OCI-LY7 (cell line): ENCODE results near the gene MORN1. TPM values are rescaled to one million over a fixed set of nuclear protein-coding genes. Genes with fewer than 3 reads are reported as not detected.

Source experiments
- BruUV-seq: library from RNA; stranded (reverse); fragments of 400-500 nt; replicated peaks from 2 replicates; lab custom pipeline; 2021; lab: Mats Ljungman, UMichigan
- CTCF ChIA-PET: fragments of 300-600 bp; sonication (Branson Sonifier 250); formaldehyde crosslinking; loops from one replicate; lab custom pipeline; 2022; ENCODE audit warnings: antibody characterized with exemption; ENCODE audit not compliant: unreplicated experiment; lab: Charles Lee
- POLR2A ChIA-PET: fragments of 300-600 bp; sonication (Branson Sonifier 250); formaldehyde crosslinking; loops from one replicate; lab custom pipeline; 2022; ENCODE audit warnings: antibody characterized with exemption; lab: Charles Lee
- DNase-seq: peaks from one replicate; pipeline ENCODE4 v3.0.0-alpha.2; 2015; ENCODE audit warnings: low spot score
- H2AFZ ChIP-seq: fragments of 200-600 bp; sonication (generic), shearing (Covaris generic); 2 replicates; pipeline ENCODE4 v1.6.1; 2014; ENCODE audit warnings: mild to moderate bottlenecking, antibody characterized with exemption, low read length, moderate library complexity
- H3K27ac ChIP-seq: fragments of 200-600 bp; sonication (generic); 2 replicates; pipeline ENCODE4 v1.5.1; 2014; ENCODE audit warnings: mixed run types, low read depth, mild to moderate bottlenecking, moderate library complexity, low read length, inconsistent platforms; ENCODE audit not compliant: poor library complexity, severe bottlenecking
- H3K36me3 ChIP-seq: fragments of 200-600 bp; sonication (generic); 2 replicates; pipeline ENCODE4 v1.6.1; 2014; ENCODE audit warnings: mild to moderate bottlenecking, antibody characterized with exemption, low read length, moderate library complexity, mixed read lengths; ENCODE audit not compliant: insufficient read depth
- H3K4me1 ChIP-seq: fragments of 200-600 bp; sonication (generic); 2 replicates; pipeline ENCODE4 v1.5.1; 2014; ENCODE audit warnings: mild to moderate bottlenecking, low read length; ENCODE audit not compliant: insufficient read depth, poor library complexity, severe bottlenecking
- H3K4me2 ChIP-seq: fragments of 200-600 bp; sonication (generic); 2 replicates; pipeline ENCODE4 v1.6.1; 2014; ENCODE audit warnings: mild to moderate bottlenecking, low read length
- H3K4me3 ChIP-seq: fragments of 200-600 bp; sonication (generic); 2 replicates; pipeline ENCODE4 v1.5.1; 2014; ENCODE audit warnings: mild to moderate bottlenecking, low read depth, low read length; ENCODE audit not compliant: poor library complexity, severe bottlenecking
- H3K79me2 ChIP-seq: fragments of 200-600 bp; sonication (generic); 2 replicates; pipeline ENCODE4 v1.6.1; 2016; ENCODE audit warnings: low read depth, mild to moderate bottlenecking, low read length, moderate library complexity, mixed read lengths; ENCODE audit not compliant: insufficient read depth
- H3K9me2 ChIP-seq: fragments of 200-600 bp; sonication (generic); 2 replicates; pipeline ENCODE4 v1.6.1; 2016; ENCODE audit warnings: mild to moderate bottlenecking, low read length, mixed read lengths; ENCODE audit not compliant: insufficient read depth
- H3K9me3 ChIP-seq: fragments of 200-600 bp; sonication (generic); 2 replicates; pipeline ENCODE4 v1.6.1; 2014; ENCODE audit warnings: mild to moderate bottlenecking, mixed run types, low read length, mixed read lengths
- H4K20me1 ChIP-seq: fragments of 200-600 bp; sonication (generic); 2 replicates; pipeline ENCODE4 v1.6.1; 2014; ENCODE audit warnings: mild to moderate bottlenecking, antibody characterized with exemption, low read length, moderate library complexity, mixed read lengths; ENCODE audit not compliant: insufficient read depth
- CTCF ChIP-seq: fragments of 200-600 bp; sonication (generic); conservative IDR thresholded peaks from 2 replicates; pipeline ENCODE4 v1.5.1; 2014; ENCODE audit warnings: mild to moderate bottlenecking, antibody characterized with exemption, low read length, moderate library complexity, mixed read lengths
- EZH2phosphoT487 ChIP-seq: fragments of 200-600 bp; sonication (generic); IDR thresholded peaks from 2 replicates; pipeline ENCODE4 v1.6.1; 2018; ENCODE audit warnings: low read depth, borderline replicate concordance, mild to moderate bottlenecking, mixed run types, antibody characterized with exemption, low read length, moderate library complexity, mixed read lengths
- intact Hi-C: fragments of 100-400 bp; cut with micrococcal nuclease; formaldehyde crosslinking; loops from one replicate; pipeline ENCODE4 v1.10.0; 2022; ENCODE audit not compliant: unreplicated experiment
- total RNA-seq, 2 experiments: library from RNA; depleted of rRNA in 1 of 2; stranded (reverse); fragments of >200 nt in 1 of 2; shearing (Covaris generic) in 1 of 2; gene quantifications; 2 replicates each; pipeline ENCODE4 v1.2.3, GENCODE V29; 2014 to 2022

MORN1 gene
- total RNA-seq, 2 experiments from 2014 or later = 13.1 to 29.7 TPM

DNA sequence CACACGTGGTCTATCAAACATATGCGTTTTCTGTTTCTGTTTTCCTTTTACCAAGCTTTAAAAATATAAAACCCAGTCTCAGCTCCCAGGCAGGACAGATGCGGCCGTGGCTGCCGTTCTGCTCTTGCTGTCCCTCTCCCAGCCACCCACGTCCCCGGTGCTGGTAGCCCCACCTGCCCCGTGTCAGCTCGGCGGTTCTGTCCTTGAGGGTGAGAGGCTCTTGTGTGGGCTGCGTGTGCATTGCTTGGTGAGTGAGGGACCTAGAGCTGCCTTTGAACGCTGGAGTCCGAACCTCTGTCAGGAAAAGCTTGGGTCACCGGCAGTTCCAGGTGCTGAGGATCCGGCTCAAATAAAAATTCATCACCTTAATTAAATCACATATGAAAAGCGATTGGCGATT lies 4.7 kb upstream of the MORN1 start:
- ChIA-PET POLR2A (no interaction called here), CTCF (no interaction called here)
- Histone ChIP-seq H3K4me1 (peaks cover 19% of the 10 kb centered on the region), H3K27ac (no peak overlapping the region), H3K36me3 (peaks cover 82% of the 10 kb centered on the region), H3K9me2 (no peaks in the 10 kb centered on the region), H3K9me3 (no peaks in the 10 kb centered on the region), H4K20me1 (peaks cover 5% of the 10 kb centered on the region; the same call in 1 of the 2 replicates), H3K4me3 (no peak overlapping the region), H3K4me2 (no peak overlapping the region), H3K79me2 (peaks cover 33% of the 10 kb centered on the region), H2AFZ (no peak overlapping the region)
- intact Hi-C loops = no loop called here
- DNase-seq = no peak
- BruUV-seq = no TSS peak
- TF ChIP-seq CTCF (no peak), EZH2phosphoT487 (no peak)

DNA sequence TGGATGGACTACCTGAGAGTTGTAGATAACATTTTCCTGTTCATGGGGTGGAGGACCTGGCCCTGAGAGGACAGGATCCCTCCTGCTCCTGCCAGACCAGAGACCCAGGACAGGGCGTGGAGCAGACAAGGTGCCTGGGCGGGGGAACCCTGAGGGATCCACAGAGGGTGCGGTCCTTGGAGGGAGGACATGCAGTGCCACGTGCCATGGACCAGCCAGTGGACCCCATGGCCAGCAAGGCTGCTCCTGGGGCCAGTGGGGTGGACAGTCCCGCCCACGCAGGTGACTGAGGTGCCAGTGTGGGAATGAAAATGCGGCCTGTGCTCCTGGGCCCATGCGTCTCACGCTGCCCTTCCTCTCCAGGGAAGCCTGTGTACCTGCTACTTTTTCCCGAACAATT lies 3.9 kb upstream of the MORN1 start:
- Histone ChIP-seq H3K9me3 (no peaks in the 10 kb centered on the region), H3K4me2 (no peak overlapping the region), H3K36me3 (peaks cover 74% of the 10 kb centered on the region), H3K27ac (no peak overlapping the region), H3K4me3 (no peak overlapping the region), H4K20me1 (peaks cover 5% of the 10 kb centered on the region; the same call in 1 of the 2 replicates), H3K4me1 (peaks cover 24% of the 10 kb centered on the region), H3K9me2 (no peaks in the 10 kb centered on the region), H2AFZ (no peak overlapping the region), H3K79me2 (peaks cover 38% of the 10 kb centered on the region)
- BruUV-seq = no TSS peak
- CTCF ChIA-PET = no interaction called here
- DNase-seq = no peak
- no peak for TF ChIP-seq CTCF
- no peak for TF ChIP-seq EZH2phosphoT487
- intact Hi-C loops = no loop called here
- POLR2A ChIA-PET = no interaction called here

- BruUV-seq = no TSS peak
- peaks cover 5% of the 10 kb centered on the region; the same call in 1 of the 2 replicates for H4K20me1 ChIP-seq
Measured at GRCh38 chr1:2394761-2395160, 3.4 kb upstream of the MORN1 start.

More at GRCh38 chr1:2394761-2395160, 3.4 kb upstream of the MORN1 start:
- no peaks in the 10 kb centered on the region for H3K9me3 ChIP-seq
- TF ChIP-seq EZH2phosphoT487 (no peak), CTCF (no peak)
- H2AFZ ChIP-seq = no peak overlapping the region
- no peaks in the 10 kb centered on the region for H3K9me2 ChIP-seq
- H3K79me2 ChIP-seq = peaks cover 38% of the 10 kb centered on the region
- intact Hi-C loops = no loop called here
- no peak overlapping the region for H3K27ac ChIP-seq
- CTCF ChIA-PET = no interaction called here
- no peak overlapping the region for H3K4me2 ChIP-seq
- no peak overlapping the region for H3K4me3 ChIP-seq
- POLR2A ChIA-PET = no interaction called here
- peaks cover 29% of the 10 kb centered on the region for H3K4me1 ChIP-seq
- H3K36me3 ChIP-seq = peaks cover 69% of the 10 kb centered on the region
- DNase-seq = no peak
